ENCODE measurements around the gene SLC43A1.
"Not testable (repeated sequence)": the region's sequence is repeated elsewhere in the genome, so short reads cannot be mapped to it uniquely, and the experiment has no call there.

SLC43A1 gene

GRCh38 chr11:57515332-57516060, at the start of gene SLC43A1:
Gene SLC43A1, minus strand, starts transcription at chr11:57515702. Its CDS starts 1,591 bp downstream, at chr11:57514111.
- no peak for DNase-seq

GRCh38 chr11:57562596-57562995, 47.1 kb upstream of the SLC43A1 start:
- DNase-seq: no peak

GRCh38 chr11:57560146-57560545, 44.6 kb upstream of the SLC43A1 start:
- no peak for DNase-seq

- DNase-seq: no peak
Observed at GRCh38 chr11:57556041-57556440, 40.5 kb upstream of the SLC43A1 start.

GRCh38 chr11:57555393-57555792, 39.9 kb upstream of the SLC43A1 start:
- no peak for DNase-seq

- DNase-seq: no peak
Observed at GRCh38 chr11:57552479-57552878, 37.0 kb upstream of the SLC43A1 start.

- no peak for DNase-seq
Observed at GRCh38 chr11:57551941-57552340, 36.4 kb upstream of the SLC43A1 start.

GRCh38 chr11:57549983-57550382, 34.5 kb upstream of the SLC43A1 start:
- no peak for DNase-seq

- no peak for DNase-seq
Observed at GRCh38 chr11:57547854-57548377, 32.4 kb upstream of the SLC43A1 start.

GRCh38 chr11:57546869-57547475, 31.5 kb upstream of the SLC43A1 start:
- no peak for DNase-seq

- DNase-seq: no peak
Observed at GRCh38 chr11:57546451-57546850, 30.9 kb upstream of the SLC43A1 start.

- no peak for DNase-seq
Observed at GRCh38 chr11:57545883-57546282, 30.4 kb upstream of the SLC43A1 start.

- DNase-seq: no peak
Observed at GRCh38 chr11:57544566-57544965, 29.1 kb upstream of the SLC43A1 start.

- no peak for DNase-seq
Observed at GRCh38 chr11:57543593-57543992, 28.1 kb upstream of the SLC43A1 start.

- no peak for DNase-seq
Observed at GRCh38 chr11:57542582-57542981, 27.1 kb upstream of the SLC43A1 start.

- no peak for DNase-seq
Observed at GRCh38 chr11:57541169-57541568, 25.7 kb upstream of the SLC43A1 start.

GRCh38 chr11:57539342-57539741, 23.8 kb upstream of the SLC43A1 start:
- DNase-seq: no peak

- no peak for DNase-seq
Observed at GRCh38 chr11:57536947-57537619, 21.6 kb upstream of the SLC43A1 start, which contains the start of gene SMTNL1. Gene SMTNL1, plus strand, starts transcription at chr11:57537595. Its CDS starts 5,048 bp downstream, at chr11:57542643.

GRCh38 chr11:57534449-57534848, 18.9 kb upstream of the SLC43A1 start:
- not testable (repeated sequence) for DNase-seq

GRCh38 chr11:57530596-57531507, 15.3 kb upstream of the SLC43A1 start, which contains the start of gene TIMM10:
Gene TIMM10, minus strand, starts transcription at chr11:57530754. Its CDS starts 565 bp downstream, at chr11:57530189.
- DNase-seq: peak; percentile 95 to 98

GRCh38 chr11:57530215-57530595, 14.7 kb upstream of the SLC43A1 start:
- no peak for DNase-seq

- DNase-seq: no peak
Observed at GRCh38 chr11:57529012-57529411, 13.5 kb upstream of the SLC43A1 start.

Data from cerebellar nuclear complex (tissue), 1 donor.